Measurements from ENCODE around the gene GRPEL2. TPM values are rescaled to one million over a fixed set of nuclear protein-coding genes. Genes with fewer than 3 reads are reported as not detected.
A peak's percentile ranks its signal among the peaks of the same experiment; 100 is the strongest.

Gene GRPEL2, protein sequence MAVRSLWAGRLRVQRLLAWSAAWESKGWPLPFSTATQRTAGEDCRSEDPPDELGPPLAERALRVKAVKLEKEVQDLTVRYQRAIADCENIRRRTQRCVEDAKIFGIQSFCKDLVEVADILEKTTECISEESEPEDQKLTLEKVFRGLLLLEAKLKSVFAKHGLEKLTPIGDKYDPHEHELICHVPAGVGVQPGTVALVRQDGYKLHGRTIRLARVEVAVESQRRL
- 10 to 100 TPM; 14.5 to 22.3 (median 20.7) TPM for polyA plus RNA-seq (ENCODE audit: insufficient read length in 4 of 4)

DNA sequence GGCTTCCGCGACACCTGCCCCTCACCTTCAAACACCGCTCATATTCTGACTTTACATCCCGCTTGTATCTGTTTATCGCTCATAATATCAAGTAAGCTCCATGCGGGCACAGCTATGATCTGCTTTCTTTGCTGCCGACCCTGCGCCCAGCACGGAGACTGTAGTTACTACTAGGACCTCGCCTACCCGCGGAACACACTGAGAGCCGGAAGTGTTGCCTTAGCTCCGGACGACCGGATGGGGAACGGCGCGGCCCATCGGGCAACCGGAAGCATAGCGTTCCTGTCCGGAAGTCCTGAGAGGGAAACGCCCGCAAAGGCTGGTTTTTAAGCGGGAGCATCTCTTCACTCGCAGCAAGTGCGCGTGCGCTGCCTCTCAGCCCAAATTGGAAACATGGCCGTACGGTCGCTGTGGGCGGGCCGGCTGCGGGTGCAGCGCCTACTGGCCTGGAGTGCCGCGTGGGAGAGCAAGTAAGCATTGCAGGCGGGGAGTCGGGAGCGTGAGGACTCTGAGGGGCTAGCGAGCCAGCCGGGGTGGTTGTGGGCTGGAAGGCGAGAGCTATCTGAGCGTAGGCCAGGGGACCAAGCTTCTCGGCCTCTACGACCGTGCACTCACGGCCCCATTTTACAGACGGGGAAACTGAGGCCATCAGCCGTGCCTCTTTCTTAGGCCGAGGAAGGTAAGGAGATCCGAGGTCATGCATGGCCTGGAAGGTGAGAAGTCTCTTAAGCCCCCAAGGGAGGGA, at the start of gene GRPEL2:
GRPEL2 (plus strand) TSS at position 353 of the 745 bp plus-strand sequence; CDS start at position 394, 41 bp downstream.
- peak; percentile 89 to 93 (median 90) for DNase-seq (ENCODE audit: low read depth in 4 of 4, low spot score in 3 of 4)

DNA sequence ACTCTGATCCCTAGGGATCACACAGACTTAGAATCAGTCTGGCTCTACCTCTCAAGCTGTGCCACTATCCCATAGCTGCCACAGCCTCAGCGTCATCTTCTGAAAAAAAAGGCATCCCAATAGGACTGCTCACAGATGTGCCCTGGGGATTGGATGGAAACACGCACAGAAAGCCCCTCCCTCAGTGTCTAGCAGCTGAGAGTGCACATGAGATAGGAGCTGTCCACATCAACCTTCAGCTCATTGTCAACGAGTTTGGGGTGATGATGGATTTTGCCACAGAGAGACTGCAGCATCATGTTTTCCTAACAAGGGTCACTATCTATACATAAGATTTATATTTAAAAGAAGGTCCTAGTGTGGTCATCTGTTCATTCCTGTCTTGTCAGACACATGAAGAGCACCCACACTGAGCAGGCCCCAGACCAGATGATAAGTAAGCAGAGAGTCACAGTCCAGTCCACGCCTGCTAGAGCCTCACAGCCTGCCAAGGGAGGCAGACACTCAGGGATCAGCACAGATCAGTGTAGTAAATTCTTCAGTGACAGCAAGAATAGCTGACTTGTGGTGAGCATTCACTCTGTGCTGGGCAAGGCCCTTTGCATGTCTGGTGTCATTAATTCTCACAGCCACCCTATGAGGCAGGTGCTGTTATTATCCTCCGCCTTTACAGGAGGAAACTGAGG, 47.8 kb upstream of the GRPEL2 start:
- DNase-seq (ENCODE audit: low read depth in 4 of 4, low spot score in 3 of 4): no peak

DNA sequence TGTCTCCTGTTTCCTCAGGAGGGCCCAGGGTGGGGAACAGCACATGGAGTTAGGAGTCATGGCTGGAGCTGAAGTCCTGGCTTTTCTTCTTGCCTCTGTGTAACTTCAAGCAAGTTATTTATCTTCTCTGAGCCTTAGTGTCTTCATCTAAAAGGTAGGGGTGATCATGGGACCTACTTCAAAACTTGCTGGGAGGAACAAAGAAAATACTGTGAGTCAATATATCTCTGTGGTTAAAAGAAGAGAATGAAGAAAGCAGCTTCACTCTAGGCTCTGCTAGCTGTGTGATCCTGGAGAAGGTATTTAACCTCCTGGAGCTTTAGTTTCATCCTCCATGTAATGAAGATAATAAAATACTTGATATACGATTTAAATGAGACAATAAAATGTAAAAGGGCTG, 47.1 kb upstream of the GRPEL2 start:
- DNase-seq (ENCODE audit: low read depth in 4 of 4, low spot score in 3 of 4): no peak

DNA sequence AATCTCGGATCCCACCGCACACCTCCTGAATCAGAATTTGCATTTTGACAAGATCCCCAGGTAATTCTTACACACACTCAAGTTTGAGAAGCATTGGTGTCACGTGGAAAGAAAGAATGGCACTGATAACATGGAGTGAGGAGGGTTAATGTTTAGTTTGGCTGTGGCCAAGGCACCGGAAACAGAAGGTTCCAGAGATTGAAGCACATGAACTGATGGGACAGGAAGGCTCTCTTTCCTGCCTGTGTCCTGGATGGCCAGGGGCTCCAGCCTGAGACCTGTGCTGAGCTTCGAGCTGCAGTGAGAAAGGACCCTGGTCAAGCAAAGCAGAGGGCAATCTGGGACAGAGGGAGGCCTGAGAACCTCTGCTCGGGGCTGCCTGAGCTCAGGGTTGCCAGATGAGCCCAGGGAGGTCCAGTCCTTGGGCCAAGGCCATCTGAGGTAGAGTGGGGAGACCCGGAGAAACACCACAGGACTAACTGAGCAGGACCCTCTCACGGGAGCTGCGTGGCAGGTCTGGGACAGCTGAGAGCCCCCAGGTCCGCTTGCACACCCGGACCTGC, 46.4 kb upstream of the GRPEL2 start:
- DNase-seq (ENCODE audit: low read depth in 4 of 4, low spot score in 3 of 4): no peak

DNA sequence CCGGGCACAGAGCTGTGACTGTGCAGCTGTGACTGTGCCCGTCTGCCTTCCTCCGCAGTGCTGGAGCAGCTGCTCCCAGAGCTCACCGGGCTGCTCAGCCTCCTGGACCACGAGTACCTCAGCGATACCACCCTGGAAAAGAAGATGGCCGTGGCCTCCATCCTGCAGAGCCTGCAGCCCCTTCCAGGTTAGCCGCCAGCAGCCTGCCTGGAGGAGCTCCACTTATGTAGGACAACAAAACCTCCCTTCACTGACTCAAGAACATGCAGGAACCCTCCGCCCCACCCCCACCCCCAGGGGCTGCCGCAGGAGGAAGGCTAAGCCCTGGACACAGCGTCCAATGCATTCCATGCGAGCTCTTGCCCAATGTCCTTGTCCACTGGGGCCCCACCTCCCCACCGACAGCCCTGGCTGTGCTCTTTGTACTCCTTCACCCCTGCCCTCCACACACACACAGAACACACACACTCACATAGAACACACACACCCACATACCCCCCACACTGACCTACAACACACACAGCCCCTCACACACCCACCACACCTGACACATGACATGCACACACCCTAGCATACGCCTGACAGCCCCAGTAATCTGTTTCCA, 45.7 kb upstream of the GRPEL2 start:
- DNase-seq (ENCODE audit: low read depth in 4 of 4, low spot score in 3 of 4): no peak

DNA sequence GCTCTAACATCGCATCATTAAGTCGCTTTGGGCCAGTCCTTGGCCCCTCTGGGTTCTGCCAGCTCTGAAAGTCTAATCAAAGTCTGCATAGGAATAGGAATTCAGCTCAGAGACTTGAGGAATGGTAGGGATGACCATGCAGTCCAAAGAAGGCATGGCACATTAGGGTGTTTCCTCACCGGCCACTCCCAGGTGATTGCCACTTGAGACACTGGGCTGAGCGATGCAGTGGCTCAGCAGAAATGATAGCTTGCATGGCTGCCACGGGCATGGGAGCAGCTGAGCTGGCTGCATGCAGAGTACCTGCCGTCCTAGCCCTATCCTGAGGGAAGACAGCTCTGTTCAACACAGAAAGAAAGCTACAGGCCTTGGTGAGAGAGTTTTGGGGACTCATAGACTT, 44.9 kb upstream of the GRPEL2 start:
- no peak for DNase-seq (ENCODE audit: low read depth in 4 of 4, low spot score in 3 of 4)

DNA sequence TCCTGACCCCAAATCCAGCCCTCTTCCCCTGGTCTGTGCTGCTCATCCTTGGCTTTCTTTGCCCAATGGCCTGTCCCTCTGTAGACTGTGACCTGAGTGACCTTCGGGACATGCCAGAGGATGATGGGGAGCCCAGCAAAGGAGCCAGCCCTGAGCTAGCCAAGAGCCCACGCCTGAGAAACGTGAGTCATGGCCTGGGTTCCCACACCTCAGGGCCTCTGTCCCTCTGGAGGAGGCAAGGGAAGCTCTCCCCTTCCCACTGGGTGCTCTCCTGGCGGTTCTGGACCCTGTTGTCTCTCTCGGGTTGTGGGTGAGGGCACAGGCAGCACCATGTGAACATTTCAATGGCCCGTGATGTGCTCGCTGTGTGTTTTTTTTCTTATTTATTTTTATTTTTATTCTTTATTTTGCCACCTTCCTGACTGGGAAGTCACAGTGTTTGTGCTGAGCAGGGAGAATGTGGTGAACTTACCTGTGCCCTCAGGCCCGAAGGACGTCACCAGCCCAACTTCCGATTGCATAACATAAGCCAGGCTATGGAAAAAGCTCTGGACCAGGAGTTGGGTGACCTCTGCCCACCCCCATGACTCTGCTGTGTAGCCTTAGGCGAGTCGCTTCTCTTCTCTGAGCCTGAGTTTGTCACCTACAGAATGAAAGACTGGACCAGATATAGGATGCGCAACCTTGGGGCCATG, 44.1 kb upstream of the GRPEL2 start:
- DNase-seq (ENCODE audit: low read depth in 4 of 4, low spot score in 3 of 4): no peak

DNA sequence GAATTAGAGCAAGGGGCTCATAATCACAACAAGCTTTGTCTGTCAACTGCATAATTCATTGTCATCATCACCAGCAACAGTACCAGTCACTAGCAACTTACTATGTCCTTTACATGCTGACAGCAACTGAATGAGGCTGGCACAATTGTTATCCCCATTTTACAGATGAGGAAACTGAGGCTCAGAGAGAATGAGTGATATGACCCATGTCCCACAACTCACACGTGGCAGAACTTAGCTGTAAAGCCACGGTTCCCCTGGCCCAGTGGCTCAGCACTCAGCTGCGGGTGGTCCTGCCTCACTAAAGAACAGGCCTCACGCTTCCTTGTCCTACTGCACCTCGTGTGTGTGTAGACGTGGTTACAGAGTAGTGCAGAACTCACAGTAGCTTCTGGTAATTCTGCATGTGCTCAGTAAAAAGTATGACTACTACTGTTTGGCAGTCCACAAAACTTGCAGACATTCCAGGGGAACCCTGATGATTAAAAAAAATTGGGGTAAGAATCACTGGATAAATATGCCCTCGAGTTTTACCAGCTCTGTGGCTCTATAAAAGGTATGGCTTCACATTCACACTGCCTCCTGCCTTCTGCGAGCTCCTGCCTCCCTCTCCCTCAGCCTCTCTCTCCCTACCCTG, 43.4 kb upstream of the GRPEL2 start:
- no peak for DNase-seq (ENCODE audit: low read depth in 4 of 4, low spot score in 3 of 4)

DNA sequence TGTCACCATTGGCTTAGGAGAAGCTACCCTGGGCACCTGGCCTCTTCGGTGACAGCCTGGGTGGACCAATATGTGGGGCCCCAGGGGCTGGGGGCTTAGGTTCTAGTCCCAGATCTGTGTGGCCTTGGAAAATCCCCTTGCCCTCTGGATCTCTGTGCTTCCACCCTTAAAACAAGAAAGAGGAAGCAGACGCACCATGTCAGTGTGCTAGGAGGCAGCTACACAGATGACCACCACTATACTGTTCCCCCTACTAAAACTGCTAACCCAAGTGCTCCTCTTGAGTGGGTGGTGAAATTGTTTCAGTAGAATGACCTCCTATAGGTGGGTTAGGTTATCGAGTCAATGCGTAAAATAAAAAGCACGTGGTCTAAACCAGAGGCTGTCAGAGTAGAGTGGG, 42.7 kb upstream of the GRPEL2 start:
- DNase-seq (ENCODE audit: low read depth in 4 of 4, low spot score in 3 of 4): no peak

DNA sequence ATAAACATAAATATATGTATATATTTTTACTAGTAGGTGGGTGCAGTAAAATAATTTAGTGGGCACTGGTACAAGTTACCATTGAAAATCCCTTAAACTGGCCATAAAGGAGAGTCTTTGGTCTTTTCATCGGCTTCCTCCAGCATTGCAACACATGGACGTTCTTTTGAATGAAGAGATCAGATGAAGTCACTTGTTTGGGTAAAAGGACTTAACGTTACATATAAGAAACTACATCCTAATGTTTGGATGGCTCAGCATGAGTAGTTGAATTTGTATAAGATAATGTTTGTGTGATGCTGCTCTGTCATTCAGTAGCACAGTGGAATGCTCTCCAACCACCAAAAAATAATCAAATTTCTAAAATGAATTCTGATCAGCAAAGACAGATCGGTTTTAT, 42.1 kb upstream of the GRPEL2 start:
- no peak for DNase-seq (ENCODE audit: low read depth in 4 of 4, low spot score in 3 of 4)

DNA sequence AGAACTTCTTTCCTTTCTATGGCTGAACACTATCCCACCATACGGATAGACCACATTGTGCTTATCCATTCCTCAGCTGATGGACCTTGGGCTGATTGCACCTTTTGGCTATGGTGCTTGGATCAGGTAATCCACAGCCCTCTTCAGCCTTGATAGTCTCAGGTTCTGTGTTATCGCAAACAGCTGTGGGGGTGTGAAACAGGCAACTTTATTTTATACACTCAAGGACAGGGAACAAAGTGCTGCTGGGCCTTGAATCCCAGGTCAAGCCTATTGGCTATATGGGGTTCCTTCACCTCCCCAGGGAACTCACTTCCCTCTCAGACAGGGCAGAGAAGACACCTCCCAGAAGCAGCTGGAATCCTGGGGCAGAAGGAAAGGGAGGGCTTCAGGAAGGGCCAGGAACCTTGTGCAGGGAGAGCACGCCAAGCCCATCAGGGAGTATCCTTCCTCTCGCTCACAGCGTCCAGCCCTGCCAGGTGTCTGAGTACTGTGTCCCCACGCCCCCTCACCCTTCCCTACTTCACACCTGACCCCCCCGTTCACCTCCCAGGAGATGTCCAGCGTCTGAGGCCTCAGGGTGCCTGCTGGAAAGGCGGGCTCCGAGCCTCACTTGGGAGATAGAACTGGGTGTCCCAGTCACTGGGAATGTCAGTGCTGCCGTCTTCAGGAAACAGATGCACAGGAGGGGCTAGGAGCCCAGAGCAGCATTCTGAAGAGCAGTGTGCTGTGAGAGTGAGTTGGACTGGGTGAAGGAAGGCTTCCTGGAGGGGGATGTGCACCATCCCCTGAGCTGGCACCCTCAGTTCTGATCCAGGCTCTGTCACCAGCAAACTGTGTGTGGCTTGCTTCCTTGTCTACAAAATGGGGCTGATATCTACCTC, 40.9 kb upstream of the GRPEL2 start:
- no peak for DNase-seq (ENCODE audit: low read depth in 4 of 4, low spot score in 3 of 4)

DNA sequence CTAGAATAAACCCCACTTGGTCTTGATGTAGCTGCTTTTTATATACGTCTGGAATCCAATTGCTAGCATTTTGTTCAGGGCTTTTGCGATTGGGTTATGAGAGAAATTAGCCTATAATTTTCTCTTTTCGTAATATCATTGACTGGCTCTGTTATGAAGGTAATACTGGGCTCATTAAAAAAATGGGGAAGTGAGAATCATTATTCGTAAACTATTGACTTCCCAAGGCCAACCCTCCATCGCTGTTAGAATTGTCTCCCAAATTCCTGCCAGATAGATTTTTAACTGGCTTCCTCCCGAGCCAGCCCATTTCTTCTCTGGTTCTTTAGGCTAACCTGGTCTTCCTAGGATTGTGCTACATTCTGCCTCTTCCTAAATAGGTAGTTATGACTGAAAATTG, 35.9 kb upstream of the GRPEL2 start:
- no peak for DNase-seq (ENCODE audit: low read depth in 4 of 4, low spot score in 3 of 4)

DNA sequence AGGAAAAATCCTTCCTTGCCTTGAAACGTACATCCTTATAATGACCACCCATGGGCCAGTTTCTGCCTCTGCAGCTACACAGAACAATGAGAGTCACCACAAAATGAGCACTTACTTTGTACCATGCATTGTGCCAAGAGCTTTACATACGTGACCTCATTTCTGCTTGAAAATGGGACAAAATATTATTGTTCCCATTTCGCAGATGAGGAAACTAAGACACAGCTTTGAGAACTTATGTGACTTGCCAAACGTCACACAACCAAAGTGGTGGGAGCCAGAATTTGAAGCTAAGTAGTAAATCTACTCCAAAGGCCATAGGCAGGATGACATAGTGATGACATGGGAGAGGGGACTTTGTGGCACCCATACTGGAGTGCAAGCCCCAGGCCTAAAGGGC, 34.8 kb upstream of the GRPEL2 start:
- no peak for DNase-seq (ENCODE audit: low read depth in 4 of 4, low spot score in 3 of 4)

DNA sequence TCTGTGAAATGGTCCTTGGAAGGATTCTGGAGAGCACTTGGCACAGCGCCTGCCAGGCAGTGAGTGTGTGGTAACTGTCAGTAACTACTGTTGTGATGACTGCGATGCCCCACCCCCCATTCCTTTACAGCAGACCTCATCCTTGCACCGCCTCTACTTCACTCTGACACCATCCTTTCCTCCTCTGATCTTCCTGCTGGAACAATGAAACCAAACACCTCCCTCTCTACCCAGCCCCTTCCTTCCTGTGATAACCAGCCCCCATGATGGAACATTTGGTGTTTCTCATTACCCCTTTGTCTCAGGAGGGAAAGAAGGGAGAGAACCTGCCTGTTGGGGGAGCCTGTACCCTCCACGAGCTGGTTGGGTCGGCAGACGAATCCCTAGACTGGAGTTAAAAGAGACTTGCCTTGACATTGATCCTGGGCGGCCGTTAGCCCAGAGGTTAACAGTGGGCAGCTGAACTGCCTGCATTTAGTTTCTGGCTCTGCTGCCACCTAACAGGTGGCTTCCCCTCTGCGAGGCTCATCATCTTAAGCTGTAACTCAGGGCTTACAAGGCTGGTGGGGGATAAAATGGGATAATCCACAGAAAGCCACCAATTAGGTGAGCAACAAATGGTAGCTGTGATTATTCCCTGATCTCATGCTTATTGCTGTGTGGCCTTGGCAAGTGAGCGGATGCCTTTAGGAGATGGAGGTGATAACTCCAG, 34.2 kb upstream of the GRPEL2 start:
- no peak for DNase-seq (ENCODE audit: low read depth in 4 of 4, low spot score in 3 of 4)

DNA sequence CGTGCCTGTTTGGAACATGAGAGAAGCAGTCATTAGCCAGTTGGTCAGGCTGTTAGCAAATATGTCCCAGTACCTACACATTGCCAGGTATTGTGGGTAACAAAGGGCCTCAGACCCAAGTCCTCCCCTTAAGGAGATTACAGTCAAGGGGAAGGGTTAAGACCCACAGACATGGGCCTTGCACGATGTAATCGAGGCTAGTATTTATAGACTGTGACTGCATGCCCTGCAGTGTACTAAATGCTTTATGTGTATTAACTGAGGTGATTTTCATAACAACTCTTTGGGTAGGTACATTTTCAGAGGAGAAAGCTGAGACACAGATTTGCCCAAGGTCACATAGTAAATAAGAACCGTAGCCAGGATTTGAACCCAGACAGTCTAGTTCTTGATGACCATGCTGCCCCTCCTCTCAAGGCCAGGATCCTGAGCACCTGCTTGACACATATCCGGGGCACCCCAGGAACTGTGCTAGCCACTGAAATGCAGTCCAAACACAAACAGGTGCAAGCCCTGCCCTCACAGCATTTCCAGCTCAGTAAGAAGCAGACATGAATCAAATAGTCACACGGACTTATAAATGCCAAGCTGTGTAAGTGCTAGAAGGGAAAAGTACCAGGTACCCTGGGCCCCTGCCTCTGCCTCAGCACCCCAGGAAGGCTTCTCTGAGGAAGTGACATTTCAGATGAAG, 32.0 kb upstream of the GRPEL2 start:
- no peak for DNase-seq (ENCODE audit: low read depth in 4 of 4, low spot score in 3 of 4)

DNA sequence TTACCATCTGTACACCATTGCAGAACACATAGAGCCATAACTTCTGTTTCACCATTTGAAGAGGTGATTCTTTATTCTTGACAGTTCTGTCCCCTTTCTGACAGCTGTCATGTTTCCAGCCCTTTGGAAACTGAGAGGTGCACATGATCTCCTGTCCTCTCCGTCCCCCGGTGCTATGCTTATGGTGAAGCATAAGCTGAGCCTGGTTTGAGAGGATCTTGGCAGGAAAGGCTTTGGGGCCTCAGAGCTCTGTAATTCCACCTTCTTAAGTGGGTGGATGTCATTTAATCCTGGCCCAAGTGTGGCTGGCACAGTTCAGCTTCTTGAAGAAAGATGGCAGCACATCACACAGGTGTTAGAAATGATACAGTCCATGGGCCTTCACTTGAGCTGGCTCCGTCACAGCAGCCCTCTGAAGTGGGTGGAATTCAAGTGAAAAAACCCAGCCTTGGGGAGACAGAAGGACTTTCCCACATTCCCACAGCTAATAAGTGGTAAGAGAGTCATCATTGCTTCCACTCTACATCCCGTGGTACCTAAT, 30.7 kb upstream of the GRPEL2 start:
- DNase-seq (ENCODE audit: low read depth in 4 of 4, low spot score in 3 of 4): no peak

DNA sequence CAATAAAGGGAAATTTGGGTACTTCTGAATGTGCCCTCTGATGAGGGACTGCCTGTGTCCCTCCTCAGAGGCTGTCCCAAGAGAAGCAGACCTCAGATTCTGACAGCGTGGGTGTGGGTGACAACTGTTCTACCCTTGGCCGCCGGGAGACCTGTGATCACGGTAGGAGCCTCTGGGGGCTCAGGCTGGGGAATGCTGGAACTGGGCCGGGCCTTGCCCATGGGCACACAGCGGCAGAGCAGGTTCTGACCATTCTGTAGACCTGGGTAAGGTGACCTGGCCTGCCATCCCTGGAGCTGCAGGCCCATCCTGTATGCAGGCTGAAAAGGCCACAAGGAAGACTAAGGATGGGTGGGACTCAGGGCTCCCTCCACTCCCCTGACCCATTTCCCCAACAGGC, 29.5 kb upstream of the GRPEL2 start:
- no peak for DNase-seq (ENCODE audit: low read depth in 4 of 4, low spot score in 3 of 4)

Data from right renal pelvis (tissue), 4 donors.